ENCODE measurements around the gene NME2.

NME2 gene

GRCh38 chr17:51185763-51186332 lies 19.6 kb downstream of the NME2 start:
- H3K9me3 ChIP-seq (ENCODE audit: insufficient read depth, low read depth, low read length): no peaks in the 10 kb centered on the region
- H3K4me1 ChIP-seq (ENCODE audit: insufficient read depth, low read length): no peaks in the 10 kb centered on the region
- H3K4me3 ChIP-seq (ENCODE audit: low read length): no peak overlapping the region
- H3K27me3 ChIP-seq (ENCODE audit: insufficient read depth, low read length): no peaks in the 10 kb centered on the region
- H3K27ac ChIP-seq (ENCODE audit: low read length): no peak overlapping the region
- peaks cover 88% of the 10 kb centered on the region for H3K36me3 ChIP-seq (ENCODE audit: insufficient read depth, low read depth, low read length)
- no peak overlapping the region for H3K9ac ChIP-seq (ENCODE audit: low read depth, low read length)

DNA sequence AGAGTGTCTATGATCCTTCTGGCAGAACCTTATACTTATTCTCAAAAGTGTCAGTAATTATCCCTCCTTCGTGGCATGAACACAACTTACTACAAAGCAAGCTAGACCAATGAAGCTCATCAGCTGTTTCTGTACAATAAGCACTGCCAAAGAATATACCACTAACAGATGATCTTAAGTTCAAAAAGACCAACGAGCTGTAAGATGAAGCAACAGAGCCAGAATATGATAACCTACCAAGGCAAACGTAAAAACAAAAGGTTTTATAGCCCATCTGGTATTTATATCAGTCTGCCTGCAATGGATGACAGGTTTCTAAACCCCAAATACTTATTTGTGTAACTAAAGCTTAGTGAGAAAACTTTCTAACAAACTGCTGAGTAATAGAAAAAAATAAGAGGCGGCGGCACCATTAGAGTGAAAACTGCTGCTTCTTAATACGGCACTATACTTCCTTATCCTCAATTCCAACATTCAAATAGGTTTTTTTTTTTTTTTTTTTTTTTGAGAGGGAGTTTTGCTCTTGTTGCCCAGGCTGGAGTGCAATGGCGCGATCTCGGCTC lies 22.1 kb downstream of the NME2 start:
- Histone ChIP-seq H3K27me3 (ENCODE audit: insufficient read depth, low read length) (no peaks in the 10 kb centered on the region), H3K4me3 (ENCODE audit: low read length) (no peak overlapping the region), H3K9ac (ENCODE audit: low read depth, low read length) (no peak overlapping the region), H3K9me3 (ENCODE audit: insufficient read depth, low read depth, low read length) (no peaks in the 10 kb centered on the region), H3K4me1 (ENCODE audit: insufficient read depth, low read length) (no peaks in the 10 kb centered on the region), H3K36me3 (ENCODE audit: insufficient read depth, low read depth, low read length) (peaks cover 91% of the 10 kb centered on the region), H3K27ac (ENCODE audit: low read length) (no peak overlapping the region)

GRCh38 chr17:51189162-51189561 lies 23.0 kb downstream of the NME2 start:
- no peak overlapping the region for H3K4me3 ChIP-seq (ENCODE audit: low read length)
- peaks cover 91% of the 10 kb centered on the region for H3K36me3 ChIP-seq (ENCODE audit: insufficient read depth, low read depth, low read length)
- no peaks in the 10 kb centered on the region for H3K27me3 ChIP-seq (ENCODE audit: insufficient read depth, low read length)
- no peaks in the 10 kb centered on the region for H3K9me3 ChIP-seq (ENCODE audit: insufficient read depth, low read depth, low read length)
- no peak overlapping the region for H3K27ac ChIP-seq (ENCODE audit: low read length)
- no peak overlapping the region for H3K9ac ChIP-seq (ENCODE audit: low read depth, low read length)
- H3K4me1 ChIP-seq (ENCODE audit: insufficient read depth, low read length): no peaks in the 10 kb centered on the region

DNA sequence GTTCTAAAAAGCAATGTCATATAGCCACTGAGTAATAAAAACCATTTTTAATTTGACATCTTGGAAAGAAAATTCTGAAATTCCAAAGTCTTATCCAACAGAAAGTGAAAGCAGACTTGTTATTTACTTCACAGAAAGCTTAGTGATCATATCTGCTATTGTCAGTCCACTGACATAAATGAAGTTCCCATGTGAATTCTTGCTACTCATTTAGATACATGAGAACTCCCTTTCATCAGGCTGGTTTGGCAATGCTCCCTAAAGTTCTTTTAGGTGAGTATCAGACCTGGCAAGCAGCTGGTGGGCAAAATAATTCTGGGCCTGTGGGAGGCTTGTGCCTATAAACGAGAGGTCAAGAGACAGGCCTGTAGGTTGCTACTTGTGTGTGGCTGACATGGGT lies 23.4 kb downstream of the NME2 start:
- Histone ChIP-seq H3K9me3 (ENCODE audit: insufficient read depth, low read depth, low read length) (no peaks in the 10 kb centered on the region), H3K9ac (ENCODE audit: low read depth, low read length) (no peak overlapping the region), H3K27ac (ENCODE audit: low read length) (no peak overlapping the region), H3K27me3 (ENCODE audit: insufficient read depth, low read length) (no peaks in the 10 kb centered on the region), H3K4me3 (ENCODE audit: low read length) (no peak overlapping the region), H3K4me1 (ENCODE audit: insufficient read depth, low read length) (no peaks in the 10 kb centered on the region), H3K36me3 (ENCODE audit: insufficient read depth, low read depth, low read length) (peaks cover 91% of the 10 kb centered on the region)

DNA sequence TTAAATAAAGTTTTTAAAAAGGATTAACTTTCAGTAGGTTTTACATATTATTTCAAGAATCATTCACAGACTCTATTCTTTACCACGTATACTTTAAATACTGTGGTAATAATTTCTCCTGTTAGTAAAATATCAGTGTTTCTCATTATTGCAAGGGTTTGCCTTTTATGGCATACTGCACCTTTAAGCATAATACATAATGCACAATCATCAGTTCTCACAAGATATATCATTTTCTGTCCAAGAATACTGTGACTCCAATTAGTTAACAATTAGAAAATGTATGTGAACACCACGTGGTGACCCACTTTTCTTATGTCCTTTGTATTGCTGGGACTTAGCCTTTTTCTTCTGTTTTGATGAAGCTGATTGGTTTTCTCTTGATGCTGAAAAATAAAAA lies 25.7 kb downstream of the NME2 start:
- no peaks in the 10 kb centered on the region for H3K9me3 ChIP-seq (ENCODE audit: insufficient read depth, low read depth, low read length)
- H3K36me3 ChIP-seq (ENCODE audit: insufficient read depth, low read depth, low read length): peaks cover 88% of the 10 kb centered on the region
- no peak overlapping the region for H3K9ac ChIP-seq (ENCODE audit: low read depth, low read length)
- no peak overlapping the region for H3K27ac ChIP-seq (ENCODE audit: low read length)
- H3K4me1 ChIP-seq (ENCODE audit: insufficient read depth, low read length): no peaks in the 10 kb centered on the region
- H3K27me3 ChIP-seq (ENCODE audit: insufficient read depth, low read length): no peaks in the 10 kb centered on the region
- H3K4me3 ChIP-seq (ENCODE audit: low read length): no peak overlapping the region

DNA sequence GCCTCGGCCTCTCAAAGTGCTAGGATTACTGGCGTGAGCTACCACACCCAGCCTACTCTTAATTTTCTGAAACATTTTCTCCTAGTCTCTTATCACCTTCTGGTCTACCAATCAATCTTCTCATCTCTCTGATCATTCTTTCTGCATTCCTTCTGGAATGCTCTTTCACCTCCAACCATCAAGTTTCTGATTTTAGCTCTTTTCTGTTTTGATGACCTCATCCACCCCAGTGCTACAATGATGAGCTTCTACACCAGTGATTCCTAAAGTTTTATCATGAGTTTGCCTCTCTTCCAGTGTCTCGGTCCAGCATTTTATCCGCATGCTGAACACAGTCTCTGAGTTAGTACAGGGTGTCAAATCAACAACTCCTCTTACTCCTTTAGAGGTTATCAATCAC lies 31.5 kb downstream of the NME2 start:
- Histone ChIP-seq H3K27me3 (ENCODE audit: insufficient read depth, low read length) (no peaks in the 10 kb centered on the region), H3K9me3 (ENCODE audit: insufficient read depth, low read depth, low read length) (no peaks in the 10 kb centered on the region), H3K36me3 (ENCODE audit: insufficient read depth, low read depth, low read length) (peaks cover 93% of the 10 kb centered on the region), H3K4me3 (ENCODE audit: low read length) (no peak overlapping the region), H3K27ac (ENCODE audit: low read length) (no peak overlapping the region), H3K9ac (ENCODE audit: low read depth, low read length) (no peak overlapping the region), H3K4me1 (ENCODE audit: insufficient read depth, low read length) (no peaks in the 10 kb centered on the region)

- no peak overlapping the region for H3K9ac ChIP-seq (ENCODE audit: low read depth, low read length)
- peaks cover 90% of the 10 kb centered on the region for H3K36me3 ChIP-seq (ENCODE audit: insufficient read depth, low read depth, low read length)
- no peaks in the 10 kb centered on the region for H3K4me1 ChIP-seq (ENCODE audit: insufficient read depth, low read length)
- no peaks in the 10 kb centered on the region for H3K27me3 ChIP-seq (ENCODE audit: insufficient read depth, low read length)
- no peaks in the 10 kb centered on the region for H3K9me3 ChIP-seq (ENCODE audit: insufficient read depth, low read depth, low read length)
- H3K27ac ChIP-seq (ENCODE audit: low read length): no peak overlapping the region
- H3K4me3 ChIP-seq (ENCODE audit: low read length): no peak overlapping the region
Observed at GRCh38 chr17:51200295-51200694, 34.1 kb downstream of the NME2 start.

- peaks cover 90% of the 10 kb centered on the region for H3K36me3 ChIP-seq (ENCODE audit: insufficient read depth, low read depth, low read length)
- no peak overlapping the region for H3K4me3 ChIP-seq (ENCODE audit: low read length)
- no peak overlapping the region for H3K9ac ChIP-seq (ENCODE audit: low read depth, low read length)
- no peaks in the 10 kb centered on the region for H3K4me1 ChIP-seq (ENCODE audit: insufficient read depth, low read length)
- H3K9me3 ChIP-seq (ENCODE audit: insufficient read depth, low read depth, low read length): no peaks in the 10 kb centered on the region
- no peaks in the 10 kb centered on the region for H3K27me3 ChIP-seq (ENCODE audit: insufficient read depth, low read length)
- no peak overlapping the region for H3K27ac ChIP-seq (ENCODE audit: low read length)
Observed at GRCh38 chr17:51200846-51201245, 34.6 kb downstream of the NME2 start.

DNA sequence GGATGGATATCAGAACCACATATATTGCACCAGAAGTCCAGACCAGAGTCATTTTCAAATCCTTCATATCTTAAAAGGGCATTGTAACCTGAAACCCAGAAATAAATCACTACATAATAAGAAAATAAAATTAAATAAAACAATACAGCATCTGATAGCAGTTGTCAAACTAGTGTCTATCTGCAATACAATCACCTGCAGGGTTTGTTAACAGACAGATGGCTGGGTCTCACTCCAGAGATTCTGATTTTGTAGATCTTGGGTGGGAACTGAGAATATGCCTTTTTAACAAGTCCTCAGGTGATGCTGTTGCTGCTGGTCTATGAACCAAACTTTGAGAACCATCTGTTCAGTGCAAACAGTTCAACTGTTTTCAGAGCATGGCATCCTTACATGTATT lies 37.6 kb downstream of the NME2 start:
- peaks cover 95% of the 10 kb centered on the region for H3K36me3 ChIP-seq (ENCODE audit: insufficient read depth, low read depth, low read length)
- H3K9me3 ChIP-seq (ENCODE audit: insufficient read depth, low read depth, low read length): no peaks in the 10 kb centered on the region
- no peaks in the 10 kb centered on the region for H3K27me3 ChIP-seq (ENCODE audit: insufficient read depth, low read length)
- no peak overlapping the region for H3K27ac ChIP-seq (ENCODE audit: low read length)
- H3K9ac ChIP-seq (ENCODE audit: low read depth, low read length): no peak overlapping the region
- H3K4me1 ChIP-seq (ENCODE audit: insufficient read depth, low read length): no peaks in the 10 kb centered on the region
- H3K4me3 ChIP-seq (ENCODE audit: low read length): no peak overlapping the region

DNA sequence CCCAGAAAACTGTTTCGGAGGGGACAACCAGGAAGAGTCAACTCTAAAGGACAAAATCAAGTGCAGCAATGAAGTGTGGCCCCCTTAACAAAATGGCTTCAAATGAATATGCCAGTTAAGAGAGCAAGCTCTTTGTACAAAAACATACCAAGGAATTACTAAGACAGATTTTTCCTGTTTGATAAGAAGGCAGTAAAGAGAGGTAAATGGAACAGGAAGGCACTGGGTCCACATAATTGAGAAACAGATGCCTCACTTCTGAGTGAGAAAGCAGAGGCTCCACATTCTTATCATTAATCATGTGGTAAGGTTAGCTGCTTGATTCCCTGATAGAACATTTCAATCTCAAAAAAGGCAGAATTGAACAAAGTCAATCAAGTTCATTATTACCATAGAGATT lies 48.7 kb downstream of the NME2 start:
- Histone ChIP-seq H3K36me3 (ENCODE audit: insufficient read depth, low read depth, low read length) (peaks cover 97% of the 10 kb centered on the region), H3K27me3 (ENCODE audit: insufficient read depth, low read length) (no peaks in the 10 kb centered on the region), H3K4me3 (ENCODE audit: low read length) (no peak overlapping the region), H3K9ac (ENCODE audit: low read depth, low read length) (no peak overlapping the region), H3K9me3 (ENCODE audit: insufficient read depth, low read depth, low read length) (no peaks in the 10 kb centered on the region), H3K27ac (ENCODE audit: low read length) (no peak overlapping the region), H3K4me1 (ENCODE audit: insufficient read depth, low read length) (no peaks in the 10 kb centered on the region)

DNA sequence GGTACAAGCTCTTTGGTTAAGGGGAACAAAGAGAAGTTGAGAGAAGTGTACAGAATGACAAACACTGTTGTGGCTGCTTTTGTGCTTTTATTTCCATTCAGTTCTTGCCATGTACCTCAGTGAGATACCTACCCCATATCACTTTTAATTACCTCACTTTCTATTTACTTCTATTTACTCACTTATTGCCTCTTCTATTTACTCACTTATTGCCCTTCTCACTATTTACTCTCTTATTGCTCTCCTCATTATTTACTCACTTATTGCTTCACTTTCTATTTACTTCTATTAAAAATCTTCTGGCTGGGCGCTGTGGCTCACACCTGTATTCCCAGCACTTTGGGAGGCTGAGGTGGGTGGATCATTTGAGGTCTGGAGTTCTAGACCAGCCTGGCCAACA lies 51.7 kb downstream of the NME2 start:
- Histone ChIP-seq H3K36me3 (ENCODE audit: insufficient read depth, low read depth, low read length) (peaks cover 98% of the 10 kb centered on the region), H3K4me1 (ENCODE audit: insufficient read depth, low read length) (no peaks in the 10 kb centered on the region), H3K4me3 (ENCODE audit: low read length) (no peak overlapping the region), H3K27me3 (ENCODE audit: insufficient read depth, low read length) (no peaks in the 10 kb centered on the region), H3K9me3 (ENCODE audit: insufficient read depth, low read depth, low read length) (no peaks in the 10 kb centered on the region), H3K27ac (ENCODE audit: low read length) (no peak overlapping the region), H3K9ac (ENCODE audit: low read depth, low read length) (no peak overlapping the region)

- H3K4me3 ChIP-seq (ENCODE audit: low read length): no peak overlapping the region
- no peaks in the 10 kb centered on the region for H3K27me3 ChIP-seq (ENCODE audit: insufficient read depth, low read length)
- no peak overlapping the region for H3K9ac ChIP-seq (ENCODE audit: low read depth, low read length)
- H3K4me1 ChIP-seq (ENCODE audit: insufficient read depth, low read length): no peaks in the 10 kb centered on the region
- H3K27ac ChIP-seq (ENCODE audit: low read length): no peak overlapping the region
- peaks cover 87% of the 10 kb centered on the region for H3K36me3 ChIP-seq (ENCODE audit: insufficient read depth, low read depth, low read length)
- no peaks in the 10 kb centered on the region for H3K9me3 ChIP-seq (ENCODE audit: insufficient read depth, low read depth, low read length)
Observed at GRCh38 chr17:51221322-51221721, 55.1 kb downstream of the NME2 start.
